Endothelial cell of umbilical vein (primary cell): Measurements from ENCODE around the gene CLSTN2. TPM values are rescaled to one million over a fixed set of nuclear protein-coding genes. Genes with fewer than 3 reads are reported as not detected.

Experiments used
- BruUV-seq: library from RNA; stranded (reverse); fragments of 400-500 nt; replicated peaks from 2 replicates; lab custom pipeline; 2021; lab: Mats Ljungman, UMichigan
- CTCF ChIA-PET: fragments of 300-600, 350-600 bp; sonication (Branson Sonifier 250); formaldehyde crosslinking; loops from one replicate; lab custom pipeline; 2021; ENCODE audit warnings: antibody characterized with exemption, inconsistent platforms; lab: Charles Lee
- POLR2A ChIA-PET: fragments of 300-600, 350-600 bp; sonication (Branson Sonifier 250); formaldehyde crosslinking; loops from one replicate; lab custom pipeline; 2021; ENCODE audit warnings: antibody characterized with exemption, inconsistent platforms; lab: Charles Lee
- DNase-seq: peaks from one replicate; pipeline ENCODE4 v3.0.0-alpha.2; 2011; ENCODE audit warnings: low read depth, low spot score
- FAIRE-seq: peaks from 2 replicates; lab custom pipeline; 2011; peaks lifted over from hg19 to GRCh38; lab: Jason Lieb, UNC
- H2AFZ ChIP-seq: 2 replicates; pipeline ENCODE4 v1.6.0; 2012; ENCODE audit warnings: low read depth, low read length, control low read depth, inconsistent platforms
- H3K27ac ChIP-seq: 2 replicates; pipeline ENCODE4 v1.5.1; 2011; ENCODE audit warnings: low read depth, mild to moderate bottlenecking, control low read depth, low read length, moderate library complexity; ENCODE audit not compliant: insufficient read depth
- H3K27me3 ChIP-seq, 2 experiments: 2 replicates each; pipeline versions ENCODE4 v1.6.0 to v1.6.1; 2011; ENCODE audit warnings: low read length in 2 of 2, mixed read lengths in 1 of 2; ENCODE audit not compliant: control insufficient read depth in 2 of 2, insufficient read depth in 2 of 2
- H3K36me3 ChIP-seq, 2 experiments: 2 replicates in 1 of 2; 3 replicates in 1 of 2; pipeline ENCODE4 v1.5.1; 2011; ENCODE audit warnings: low read length in 2 of 2, mild to moderate bottlenecking in 1 of 2, moderate library complexity in 1 of 2; ENCODE audit not compliant: control insufficient read depth in 2 of 2, insufficient read depth in 2 of 2; ENCODE audit errors: extremely low read depth in 1 of 2
- H3K4me1 ChIP-seq: 3 replicates; pipeline ENCODE4 v1.5.1; 2011; ENCODE audit warnings: mild to moderate bottlenecking, low read length; ENCODE audit not compliant: control insufficient read depth, insufficient read depth; ENCODE audit errors: extremely low read depth
- H3K4me2 ChIP-seq: 2 replicates; pipeline ENCODE4 v1.6.1; 2011; ENCODE audit warnings: low read length, control low read depth, mixed read lengths; ENCODE audit not compliant: insufficient read depth
- H3K4me3 ChIP-seq, 3 experiments: fragments of 200-600 bp in 1 of 3; sonication (generic), shearing (Covaris generic) in 1 of 3; replicated peaks in 1 of 3; 2 replicates each; pipeline ENCODE4 v1.5.1; 2011 to 2016; ENCODE audit warnings: control low read depth in 3 of 3, low read length in 3 of 3, mild to moderate bottlenecking in 2 of 3, inconsistent platforms in 1 of 3, low read depth in 1 of 3, moderate library complexity in 1 of 3; ENCODE audit not compliant: insufficient read depth in 1 of 3
- H3K79me2 ChIP-seq: 2 replicates; pipeline ENCODE4 v1.6.0; 2012; ENCODE audit warnings: low read length, inconsistent platforms; ENCODE audit not compliant: control insufficient read depth, insufficient read depth
- H3K9ac ChIP-seq: replicated peaks from 2 replicates; pipeline ENCODE3; 2011; ENCODE audit warnings: low read length, control low read depth; ENCODE audit not compliant: insufficient read depth; ENCODE audit errors: extremely low read depth
- H3K9me1 ChIP-seq: replicated peaks from 3 replicates; pipeline ENCODE4 v1.6.0; 2011; ENCODE audit warnings: mild to moderate bottlenecking, low read length; ENCODE audit not compliant: control insufficient read depth, insufficient read depth; ENCODE audit errors: extremely low read depth
- H3K9me3 ChIP-seq: replicated peaks from 2 replicates; pipeline ENCODE4 v1.5.1; 2012; ENCODE audit warnings: low read length, inconsistent platforms; ENCODE audit not compliant: control insufficient read depth, insufficient read depth
- H4K20me1 ChIP-seq: replicated peaks from 2 replicates; pipeline ENCODE3; 2011; ENCODE audit warnings: mild to moderate bottlenecking, low read length; ENCODE audit not compliant: control insufficient read depth, insufficient read depth; ENCODE audit errors: extremely low read depth
- CTCF ChIP-seq, 2 donors: IDR thresholded peaks; 1 replicate in 1 of 2; 2 replicates in 1 of 2; pipeline ENCODE4 v1.5.1; 2011; ENCODE audit warnings: low read length in 2 of 2, mild to moderate bottlenecking in 2 of 2, moderate library complexity in 2 of 2, control low read depth in 1 of 2, inconsistent platforms in 1 of 2, low read depth in 1 of 2; ENCODE audit not compliant: insufficient read depth in 1 of 2; ENCODE audit errors: extremely low read depth in 1 of 2
- FOS ChIP-seq: IDR thresholded peaks from 2 replicates; pipeline ENCODE4 v1.6.1; 2011; ENCODE audit warnings: mild to moderate bottlenecking, low read length, moderate library complexity, borderline replicate concordance; ENCODE audit not compliant: insufficient read depth
- GATA2 ChIP-seq: IDR thresholded peaks from 2 replicates; pipeline ENCODE4 v1.7.0; 2011; ENCODE audit warnings: low read depth, mild to moderate bottlenecking, moderate library complexity, mixed read lengths, low read length; ENCODE audit not compliant: insufficient read length, insufficient read depth
- POLR2A ChIP-seq: IDR thresholded peaks from 2 replicates; pipeline ENCODE4 v1.6.1; 2012; ENCODE audit warnings: low read depth, mild to moderate bottlenecking, control low read depth, low read length
- dilution Hi-C: fragments of 300-500 bp; cut with MboI; formaldehyde crosslinking; loops from one replicate; pipeline ENCODE4 v1.15.0; 2019; ENCODE audit warnings: low sequenced_read_pairs; ENCODE audit not compliant: extremely low pct_ligation_motif_present
- intact Hi-C: fragments of 100-400 bp; cut with micrococcal nuclease; formaldehyde crosslinking; loops from one replicate; pipeline ENCODE4 v1.10.0; 2022
- polyA plus RNA-seq, 4 experiments: library from polyadenylated mRNA; depleted of rRNA in 3 of 4; stranded (reverse) in 3 of 4; unstranded in 1 of 4; fragments of >200 nt; gene quantifications; 2 replicates each; pipeline versions ENCODE4 v1.2.1 to v1.2.3, GENCODE V29; 2011 to 2012; ENCODE audit warnings: missing spikeins in 1 of 4
- total RNA-seq: library from RNA; stranded (reverse); gene quantifications from 2 replicates; pipeline ENCODE4 v1.2.3, GENCODE V29; 2021

CLSTN2 gene
- total and polyA plus RNA-seq, 2 donors (not counting 3 experiments of a cell fraction or from before 2014, with no cell fraction given): 0.26 to 0.38 TPM

GRCh38 chr3:139930211-139930610, 4.8 kb upstream of the CLSTN2 start:
- Histone ChIP-seq H3K4me1 (no peaks in the 10 kb centered on the region), H3K4me3 (no peak overlapping the region), H2AFZ (no peak overlapping the region), H3K9ac (no peak overlapping the region), H4K20me1 (no peaks in the 10 kb centered on the region), H3K27me3 (peaks cover 2 to 13% of the 10 kb centered on the region in 2 experiments), H3K27ac (no peak overlapping the region), H3K4me2 (no peak overlapping the region), H3K9me1 (no peaks in the 10 kb centered on the region), H3K36me3 (no peaks in the 10 kb centered on the region), H3K79me2 (no peaks in the 10 kb centered on the region), H3K9me3 (no peaks in the 10 kb centered on the region)
- POLR2A ChIA-PET: no interaction called here
- FAIRE-seq (no peak), DNase-seq (no peak)
- dilution Hi-C loops: no loop called here
- intact Hi-C loops: no loop called here
- CTCF ChIA-PET: no interaction called here
- TF ChIP-seq POLR2A: no peak
- TF ChIP-seq FOS: no peak
- no TSS peak for BruUV-seq

GRCh38 chr3:139933766-139934165, 1.2 kb upstream of the CLSTN2 start:
- no TSS peak for BruUV-seq
- no peak for FAIRE-seq
- H3K36me3 ChIP-seq: no peaks in the 10 kb centered on the region
- H3K9me3 ChIP-seq: no peaks in the 10 kb centered on the region
- no peak overlapping the region for H2AFZ ChIP-seq
- no peaks in the 10 kb centered on the region for H3K9me1 ChIP-seq
- TF ChIP-seq FOS (no peak), GATA2 (no peak), CTCF (IDR thresholded peaks at IDR 0.05; ENCODE audit: extremely low read depth in 1 of 2, insufficient read depth in 1 of 2, low read depth in 1 of 2, low read length in 2 of 2) (no peak)
- ChIA-PET POLR2A (no interaction called here), CTCF (no interaction called here)
- H3K4me2 ChIP-seq: no peak overlapping the region
- dilution Hi-C loops (no loop called here), intact Hi-C loops (loop anchor here (1.0 kb wide), 1 partner anchor 506 kb away; no protein-coding TSS in a partner anchor)
- DNase-seq: no peak
- H3K27me3 ChIP-seq: peaks cover 17 to 28% of the 10 kb centered on the region in 2 experiments
- H3K4me3 ChIP-seq: no peak overlapping the region
- H3K4me1 ChIP-seq: no peaks in the 10 kb centered on the region
- no peak overlapping the region for H3K9ac ChIP-seq
- no peaks in the 10 kb centered on the region for H4K20me1 ChIP-seq
- no peaks in the 10 kb centered on the region for H3K79me2 ChIP-seq
- no peak overlapping the region for H3K27ac ChIP-seq
